Panc1 (cell line): Measurements from ENCODE around the gene ARSI. TPM values are rescaled to one million over a fixed set of nuclear protein-coding genes. Genes with fewer than 3 reads are reported as not detected.

Experiments used
- ATAC-seq: fragments of 200-7000 bp; cut with Tn5 transposase; 2 replicates; pipeline ENCODE4 v1.9.1; 2020; ENCODE audit warnings: mild to moderate bottlenecking, moderate library complexity
- BruUV-seq: library from RNA; stranded (reverse); fragments of 400-500 nt; replicated peaks from 2 replicates; lab custom pipeline; 2021; lab: Mats Ljungman, UMichigan
- CTCF ChIA-PET: fragments of 300-600 bp; sonication (Branson Sonifier 250); formaldehyde crosslinking; loops from one replicate; lab custom pipeline; 2022; ENCODE audit warnings: antibody characterized with exemption; lab: Charles Lee
- POLR2A ChIA-PET: fragments of 300-600 bp; sonication (Branson Sonifier 250); formaldehyde crosslinking; loops from one replicate; lab custom pipeline; 2022; ENCODE audit warnings: antibody characterized with exemption; lab: Charles Lee
- DNase-seq: peaks from one replicate; pipeline ENCODE4 v3.0.0-alpha.2; 2010; ENCODE audit warnings: low read depth, low spot score
- H3K27ac ChIP-seq: 2 replicates; pipeline ENCODE4 v1.5.1; 2011; ENCODE audit warnings: mild to moderate bottlenecking, low read length, inconsistent platforms
- H3K27me3 ChIP-seq: fragments of 200-500 bp; sonication (Bioruptor generic); 2 replicates; pipeline ENCODE4 v1.6.0; 2014; ENCODE audit warnings: low read length, inconsistent platforms; ENCODE audit not compliant: control insufficient read depth, insufficient read depth
- H3K36me3 ChIP-seq: fragments of 200-500 bp; sonication (Bioruptor generic); 2 replicates; pipeline ENCODE4 v1.5.1; 2014; ENCODE audit warnings: inconsistent platforms, mild to moderate bottlenecking, low read length, moderate library complexity; ENCODE audit not compliant: control insufficient read depth, insufficient read depth
- H3K4me1 ChIP-seq: 2 replicates; pipeline ENCODE4 v1.5.1; 2011; ENCODE audit warnings: inconsistent platforms, mild to moderate bottlenecking, low read length, moderate library complexity; ENCODE audit not compliant: control insufficient read depth, insufficient read depth
- H3K4me3 ChIP-seq, 2 experiments: 2 replicates each; pipeline ENCODE4 v1.5.1; 2011 to 2012; ENCODE audit warnings: low read depth in 2 of 2, low read length in 2 of 2, mild to moderate bottlenecking in 2 of 2, inconsistent platforms in 1 of 2, moderate library complexity in 1 of 2
- H3K9me3 ChIP-seq: fragments of 200-500 bp; sonication (Bioruptor generic); 2 replicates; pipeline ENCODE4 v1.5.1; 2014; ENCODE audit warnings: low read depth, mild to moderate bottlenecking, inconsistent platforms, low read length, moderate library complexity; ENCODE audit not compliant: control insufficient read depth, insufficient read depth
- CTCF ChIP-seq: fragments of 450-650 bp; IDR thresholded peaks from 2 replicates; pipeline ENCODE4 v1.5.1; 2017; ENCODE audit warnings: mild to moderate bottlenecking
- POLR2AphosphoS5 ChIP-seq: IDR thresholded peaks from 2 replicates; pipeline ENCODE4 v1.6.1; 2012; ENCODE audit warnings: mild to moderate bottlenecking, low read depth, low read length, moderate library complexity
- SIN3A ChIP-seq: IDR thresholded peaks from 2 replicates; pipeline ENCODE4 v1.6.1; 2012; ENCODE audit warnings: low read depth, mild to moderate bottlenecking, low read length, moderate library complexity, borderline replicate concordance; ENCODE audit not compliant: insufficient read depth
- TCF7L2 ChIP-seq: IDR thresholded peaks from 2 replicates; pipeline ENCODE4 v1.6.1; 2011; ENCODE audit warnings: mild to moderate bottlenecking, low read depth, low read length, inconsistent platforms
- in situ Hi-C: cut with HindIII; loops from 2 replicates; pipeline ENCODE4 v1.10.0; 2016; ENCODE audit warnings: low sequenced_read_pairs, low pct_unique_long_range_greater_than_20kb
- intact Hi-C: fragments of 100-400 bp; cut with micrococcal nuclease; formaldehyde crosslinking; loops from one replicate; pipeline ENCODE4 v1.10.0; 2022; ENCODE audit not compliant: unreplicated experiment
- total RNA-seq: library from RNA; stranded (reverse); gene quantifications from one replicate; pipeline ENCODE4 v1.2.1, GENCODE V29; 2021; ENCODE audit not compliant: unreplicated experiment
- TF ChIP-seq, protein P1 (sequence below), 2 experiments: IDR thresholded peaks; 2 replicates each; pipeline ENCODE4 v1.6.1; 2011 to 2012; ENCODE audit warnings: low read depth in 2 of 2, control low read depth in 1 of 2, low read length in 1 of 2, mild to moderate bottlenecking in 1 of 2, moderate library complexity in 1 of 2; ENCODE audit not compliant: insufficient read depth in 1 of 2

The ARSI gene
- total RNA-seq, 1 experiment from 2014 or later = 18.6 TPM

GRCh38 chr5:150346592-150346991 lies 43.9 kb upstream of the ARSI start:
- TF ChIP-seq POLR2AphosphoS5 (no peak), TCF7L2 (no peak), SIN3A (no peak), CTCF (no peak)
- TF ChIP-seq, protein P1, sequence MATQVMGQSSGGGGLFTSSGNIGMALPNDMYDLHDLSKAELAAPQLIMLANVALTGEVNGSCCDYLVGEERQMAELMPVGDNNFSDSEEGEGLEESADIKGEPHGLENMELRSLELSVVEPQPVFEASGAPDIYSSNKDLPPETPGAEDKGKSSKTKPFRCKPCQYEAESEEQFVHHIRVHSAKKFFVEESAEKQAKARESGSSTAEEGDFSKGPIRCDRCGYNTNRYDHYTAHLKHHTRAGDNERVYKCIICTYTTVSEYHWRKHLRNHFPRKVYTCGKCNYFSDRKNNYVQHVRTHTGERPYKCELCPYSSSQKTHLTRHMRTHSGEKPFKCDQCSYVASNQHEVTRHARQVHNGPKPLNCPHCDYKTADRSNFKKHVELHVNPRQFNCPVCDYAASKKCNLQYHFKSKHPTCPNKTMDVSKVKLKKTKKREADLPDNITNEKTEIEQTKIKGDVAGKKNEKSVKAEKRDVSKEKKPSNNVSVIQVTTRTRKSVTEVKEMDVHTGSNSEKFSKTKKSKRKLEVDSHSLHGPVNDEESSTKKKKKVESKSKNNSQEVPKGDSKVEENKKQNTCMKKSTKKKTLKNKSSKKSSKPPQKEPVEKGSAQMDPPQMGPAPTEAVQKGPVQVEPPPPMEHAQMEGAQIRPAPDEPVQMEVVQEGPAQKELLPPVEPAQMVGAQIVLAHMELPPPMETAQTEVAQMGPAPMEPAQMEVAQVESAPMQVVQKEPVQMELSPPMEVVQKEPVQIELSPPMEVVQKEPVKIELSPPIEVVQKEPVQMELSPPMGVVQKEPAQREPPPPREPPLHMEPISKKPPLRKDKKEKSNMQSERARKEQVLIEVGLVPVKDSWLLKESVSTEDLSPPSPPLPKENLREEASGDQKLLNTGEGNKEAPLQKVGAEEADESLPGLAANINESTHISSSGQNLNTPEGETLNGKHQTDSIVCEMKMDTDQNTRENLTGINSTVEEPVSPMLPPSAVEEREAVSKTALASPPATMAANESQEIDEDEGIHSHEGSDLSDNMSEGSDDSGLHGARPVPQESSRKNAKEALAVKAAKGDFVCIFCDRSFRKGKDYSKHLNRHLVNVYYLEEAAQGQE (IDR thresholded peaks at IDR 0.05; ENCODE audit: insufficient read depth in 1 of 2, low read depth in 2 of 2, low read length in 1 of 2) = no peak
- no TSS peak for BruUV-seq
- intact Hi-C loops (no loop called here), in situ Hi-C loops (no loop called here)
- H3K4me1 ChIP-seq = peaks cover 17% of the 10 kb centered on the region
- no peak overlapping the region for H3K4me3 ChIP-seq
- no peak for DNase-seq
- ATAC-seq = no peak
- no peaks in the 10 kb centered on the region for H3K27me3 ChIP-seq
- no peak overlapping the region for H3K27ac ChIP-seq
- H3K36me3 ChIP-seq = no peaks in the 10 kb centered on the region
- no peaks in the 10 kb centered on the region for H3K9me3 ChIP-seq
- POLR2A ChIA-PET = no interaction called here
- CTCF ChIA-PET = no interaction called here

DNA sequence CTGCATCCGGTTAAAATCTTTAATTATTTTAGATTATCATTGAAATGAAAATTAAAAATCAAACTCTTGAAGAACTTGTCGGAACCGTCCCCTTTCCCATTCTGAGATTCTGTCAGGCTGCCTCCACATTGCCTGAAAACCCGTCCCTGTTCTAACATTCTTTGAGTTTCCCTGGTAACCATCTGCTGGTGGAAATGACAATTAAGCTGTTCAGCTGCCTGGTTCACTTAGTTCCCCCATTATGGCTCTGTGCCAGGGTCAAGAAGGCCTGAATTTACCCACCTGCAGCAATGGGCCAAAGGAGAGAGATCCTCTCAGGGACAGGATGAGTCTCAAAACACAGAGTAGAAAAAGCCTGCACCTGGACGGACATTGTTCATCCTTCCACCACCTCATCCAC lies 43.0 kb upstream of the ARSI start:
- Histone ChIP-seq H3K4me3 (no peak overlapping the region), H3K9me3 (no peaks in the 10 kb centered on the region), H3K27ac (no peak overlapping the region), H3K27me3 (no peaks in the 10 kb centered on the region), H3K36me3 (no peaks in the 10 kb centered on the region), H3K4me1 (peaks cover 14% of the 10 kb centered on the region)
- intact Hi-C loops (no loop called here), in situ Hi-C loops (no loop called here)
- BruUV-seq = no TSS peak
- ChIA-PET CTCF (interaction anchor here (0.7 kb wide), 1 partner anchor 91 kb away, joined by 6 read pairs; no protein-coding TSS in a partner anchor), POLR2A (no interaction called here)
- TF ChIP-seq TCF7L2 (no peak), SIN3A (no peak), CTCF (no peak), POLR2AphosphoS5 (no peak)
- TF ChIP-seq, protein P1 (IDR thresholded peaks at IDR 0.05; ENCODE audit: insufficient read depth in 1 of 2, low read depth in 2 of 2, low read length in 1 of 2) = no peak
- DNase-seq = no peak
- no peak for ATAC-seq
